Lung (tissue), 12 donors: ENCODE results near the gene TACR1. TPM values are rescaled to one million over a fixed set of nuclear protein-coding genes. Genes with fewer than 3 reads are reported as not detected.
"Not testable (repeated sequence)": the region's sequence is repeated elsewhere in the genome, so short reads cannot be mapped to it uniquely, and the experiment has no call there.

Source experiments
- ATAC-seq: fragments of 200-7000 bp; cut with Tn5 transposase; one replicate; pipeline ENCODE4 v1.9.1; 2020; ENCODE audit warnings: moderate number of reproducible peaks; ENCODE audit not compliant: insufficient read depth, low FRiP score
- DNase-seq, 3 donors: peaks; one replicate each; pipeline ENCODE4 v3.0.0-alpha.2; 2013 to 2017
- H3K27ac ChIP-seq, 2 donors: one replicate each; pipeline ENCODE4 v1.5.1; 2013; ENCODE audit warnings: mild to moderate bottlenecking in 2 of 2, moderate library complexity in 2 of 2, control low read depth in 1 of 2, inconsistent platforms in 1 of 2, low read depth in 1 of 2, low read length in 1 of 2
- H3K27me3 ChIP-seq, 3 donors: one replicate each; pipeline ENCODE4 v1.5.1; 2013; ENCODE audit warnings: low read length in 2 of 3; ENCODE audit not compliant: control insufficient read depth in 3 of 3, insufficient read depth in 3 of 3
- H3K36me3 ChIP-seq, 4 donors: one replicate each; pipeline ENCODE4 v1.5.1; 2013; ENCODE audit warnings: low read length in 4 of 4, mild to moderate bottlenecking in 1 of 4, moderate library complexity in 1 of 4; ENCODE audit not compliant: control insufficient read depth in 4 of 4, insufficient read depth in 4 of 4
- H3K4me1 ChIP-seq, 5 donors: one replicate each; pipeline ENCODE4 v1.5.1; 2013; ENCODE audit warnings: low read length in 5 of 5, mild to moderate bottlenecking in 2 of 5, moderate library complexity in 1 of 5; ENCODE audit not compliant: control insufficient read depth in 5 of 5, insufficient read depth in 5 of 5
- H3K4me3 ChIP-seq: one replicate; pipeline ENCODE4 v1.5.1; 2013; ENCODE audit warnings: mild to moderate bottlenecking, control low read depth, moderate library complexity
- H3K9ac ChIP-seq, 2 donors: one replicate each; pipeline ENCODE4 v1.5.1; 2013; ENCODE audit warnings: low read length in 2 of 2, control low read depth in 1 of 2; ENCODE audit not compliant: insufficient read depth in 1 of 2
- H3K9me3 ChIP-seq, 4 donors: one replicate each; pipeline ENCODE4 v1.5.1; 2013; ENCODE audit warnings: low read length in 3 of 4, mild to moderate bottlenecking in 1 of 4, moderate library complexity in 1 of 4; ENCODE audit not compliant: control insufficient read depth in 4 of 4, insufficient read depth in 3 of 4
- CTCF ChIP-seq: IDR thresholded peaks from 2 replicates; pipeline ENCODE4 v1.5.1; 2012; ENCODE audit warnings: mild to moderate bottlenecking; ENCODE audit errors: control extremely low read depth, extremely low read depth
- WGBS, 2 donors: extraction: QIAGEN DNeasy Blood & Tissue Kit; methylation state at CpG; one replicate each; pipeline ENCODE4 v1.1.7; 2013; 5-methylcytosine and 5-hydroxymethylcytosine counted together
- polyA plus RNA-seq, 2 donors: library from polyadenylated mRNA; stranded (reverse); fragments of 200-250 nt; gene quantifications; one replicate each; pipeline ENCODE4 v1.2.1, GENCODE V29; 2013
- total RNA-seq, 2 donors: library from RNA; depleted of rRNA in 1 of 2; stranded (reverse); fragments of >200 nt in 1 of 2; gene quantifications; one replicate each; pipeline ENCODE4 v1.2.1, GENCODE V29; 2014 to 2021
- donor health status: control.
- donor health status: control.
- donor health status: Bipolar disorder and iron deficiency.
- donor health status: healthy.
- donor health status: DM: yes; HTN: yes; CAD: no.

Gene TACR1
- total and polyA plus RNA-seq, 4 donors, result 0.33 to 1.6 (median 0.59) TPM

GRCh38 chr2:75063906-75064305, 135.4 kb downstream of the TACR1 start:
- no peak for TF ChIP-seq CTCF
- peaks cover 0 to 8% (median 0%) of the 10 kb centered on the region in 5 donors for H3K4me1 ChIP-seq
- 64 to 73% methylated on average over 1 of the region's 1 CpG for WGBS, 2 donors
- no peaks in the 10 kb centered on the region for H3K9me3 ChIP-seq
- DNase-seq, result no peak
- ATAC-seq, result no peak
- H3K4me3 ChIP-seq, result no peak overlapping the region
- H3K27ac ChIP-seq, result no peak overlapping the region
- no peaks in the 10 kb centered on the region for H3K36me3 ChIP-seq
- H3K27me3 ChIP-seq, result no peaks in the 10 kb centered on the region
- H3K9ac ChIP-seq, result no peak overlapping the region

GRCh38 chr2:75058427-75058826, 140.9 kb downstream of the TACR1 start:
- ATAC-seq (no peak), DNase-seq (no peak)
- no peaks in the 10 kb centered on the region for H3K36me3 ChIP-seq
- H3K4me1 ChIP-seq, result peaks cover 0 to under 1% (median 0%) of the 10 kb centered on the region in 5 donors
- H3K27ac ChIP-seq, result no peak overlapping the region
- H3K27me3 ChIP-seq, result no peaks in the 10 kb centered on the region
- no peak for TF ChIP-seq CTCF
- WGBS, 2 donors, result 96% methylated on average over 1 of the region's 1 CpG
- H3K4me3 ChIP-seq, result no peak overlapping the region
- H3K9ac ChIP-seq, result no peak overlapping the region
- H3K9me3 ChIP-seq, result no peaks in the 10 kb centered on the region

GRCh38 chr2:75057150-75057549, 142.2 kb downstream of the TACR1 start:
- 93 to 94% methylated on average over 5 of the region's 5 CpGs for WGBS, 2 donors
- not testable (repeated sequence) for H3K9ac ChIP-seq, H3K4me3 ChIP-seq, DNase-seq, H3K4me1 ChIP-seq, H3K27me3 ChIP-seq, H3K27ac ChIP-seq, H3K36me3 ChIP-seq, H3K9me3 ChIP-seq, ATAC-seq

- ATAC-seq, result no peak
These were observed 143.3 kb downstream of the TACR1 start for GRCh38 chr2:75055820-75056675.

More at GRCh38 chr2:75055820-75056675, 143.3 kb downstream of the TACR1 start:
- H3K4me3 ChIP-seq, result no peak overlapping the region
- H3K9me3 ChIP-seq, result no peaks in the 10 kb centered on the region
- 73 to 84% methylated on average over 10 of the region's 10 CpGs for WGBS, 2 donors
- no peak for TF ChIP-seq CTCF
- no peak for DNase-seq
- no peaks in the 10 kb centered on the region for H3K27me3 ChIP-seq
- peaks cover 0 to 2% (median 0%) of the 10 kb centered on the region in 5 donors for H3K4me1 ChIP-seq
- no peak overlapping the region for H3K27ac ChIP-seq
- no peaks in the 10 kb centered on the region for H3K36me3 ChIP-seq
- no peak overlapping the region for H3K9ac ChIP-seq
